GM12892 (cell line): ENCODE results near the gene FSTL4.

Experiments
- POLR2AphosphoS5 ChIP-seq: IDR thresholded peaks from 2 replicates; pipeline ENCODE4 v1.6.1; 2011; ENCODE audit warnings: low read depth, low read length, control low read depth
- TAF1 ChIP-seq: IDR thresholded peaks from 2 replicates; pipeline ENCODE4 v1.6.1; 2011; ENCODE audit warnings: low read depth, mild to moderate bottlenecking, control low read depth, low read length, borderline replicate concordance

DNA sequence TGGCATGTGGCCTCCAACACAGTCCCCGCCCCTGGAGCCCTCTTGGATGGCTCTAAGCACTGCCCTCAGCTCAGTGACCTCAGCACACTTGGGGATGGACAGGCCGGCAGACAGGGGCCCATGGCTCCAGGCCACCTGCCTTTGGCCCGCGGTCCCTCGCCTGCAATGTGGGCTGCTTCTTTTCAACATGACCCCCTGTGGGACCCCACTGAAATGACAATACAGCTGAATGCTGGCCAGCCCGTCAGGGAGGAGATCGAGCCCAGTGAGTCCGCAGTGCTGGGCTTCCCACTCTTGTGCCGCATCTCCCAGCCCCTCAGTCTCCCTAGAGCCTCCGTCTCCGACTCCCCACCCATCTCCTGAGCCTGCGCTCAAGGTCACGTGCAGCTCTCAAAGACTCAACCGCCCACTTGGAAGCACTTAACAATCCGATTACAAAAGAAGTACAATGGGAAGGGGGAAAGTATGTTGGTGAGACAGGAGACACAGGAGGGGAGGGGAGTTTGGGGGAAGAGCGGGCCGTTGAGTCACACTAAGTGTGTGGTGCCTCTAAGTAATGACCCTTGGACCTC, 321.6 kb downstream of the FSTL4 start:
- TF ChIP-seq POLR2AphosphoS5 = no peak
- TF ChIP-seq TAF1 = no peak
